GM13976 (cell line): ENCODE data around the gene PARG.
"Not testable (repeated sequence)": the region's sequence is repeated elsewhere in the genome, so short reads cannot be mapped to it uniquely, and the experiment has no call there.

Experiments
- DNase-seq: peaks from one replicate; pipeline ENCODE4 v3.0.0; 2012; ENCODE audit warnings: low spot score
- CTCF ChIP-seq: IDR thresholded peaks from 2 replicates; pipeline ENCODE4 v1.5.1; 2012; ENCODE audit warnings: borderline replicate concordance, mild to moderate bottlenecking; ENCODE audit not compliant: insufficient read depth; ENCODE audit errors: extremely low read depth, missing control alignments, control extremely low read depth
- in situ Hi-C: fragments of 300-500 bp; cut with MboI; formaldehyde crosslinking; loops from one replicate; pipeline ENCODE4 v1.12.0; 2022; ENCODE audit warnings: low sequenced_read_pairs, mixed read lengths, inconsistent platforms; ENCODE audit not compliant: unreplicated experiment

The PARG gene

DNA sequence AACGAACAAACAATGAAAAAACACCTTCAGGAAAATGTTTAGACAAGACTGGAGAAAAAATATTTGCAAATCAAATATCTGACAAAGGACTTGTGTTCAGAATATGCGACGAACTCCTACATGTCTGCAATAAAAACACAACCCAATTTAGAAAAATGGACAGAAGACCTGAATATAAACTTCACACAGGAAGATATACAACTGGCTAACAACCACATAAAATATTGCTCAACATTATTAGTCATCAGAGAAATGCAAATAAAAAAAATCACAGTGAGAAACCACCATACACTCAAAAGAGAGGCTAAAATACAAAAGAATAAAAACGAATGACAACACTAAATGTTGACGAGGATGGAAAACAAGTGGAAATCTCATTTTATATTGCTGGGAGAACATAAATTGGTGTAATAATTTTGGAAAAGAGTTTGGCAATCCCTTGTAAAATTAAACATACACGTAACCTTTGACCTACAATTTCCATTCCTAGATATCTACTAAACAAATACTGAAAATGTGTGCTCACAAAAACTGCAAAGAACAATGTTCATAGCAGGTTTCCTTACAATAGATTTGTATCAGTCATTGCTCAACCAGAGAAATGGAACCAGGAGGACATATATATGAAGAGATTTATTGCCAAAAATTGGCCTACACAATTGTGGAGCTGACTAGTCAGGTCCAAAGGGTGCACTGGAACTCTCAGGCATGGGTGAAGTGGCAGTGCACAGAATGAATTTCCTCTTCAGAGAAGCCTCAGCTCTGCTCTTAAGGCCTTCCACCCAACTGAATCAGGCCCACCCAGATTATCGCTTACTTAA is 96.8 kb downstream of the PARG start:
- in situ Hi-C loops, result no loop called here
- TF ChIP-seq CTCF, result no peak
- no peak for DNase-seq

GRCh38 chr10:49842333-49842628 is 99.5 kb downstream of the PARG start:
- DNase-seq, in situ Hi-C loops: not testable (repeated sequence)

DNA sequence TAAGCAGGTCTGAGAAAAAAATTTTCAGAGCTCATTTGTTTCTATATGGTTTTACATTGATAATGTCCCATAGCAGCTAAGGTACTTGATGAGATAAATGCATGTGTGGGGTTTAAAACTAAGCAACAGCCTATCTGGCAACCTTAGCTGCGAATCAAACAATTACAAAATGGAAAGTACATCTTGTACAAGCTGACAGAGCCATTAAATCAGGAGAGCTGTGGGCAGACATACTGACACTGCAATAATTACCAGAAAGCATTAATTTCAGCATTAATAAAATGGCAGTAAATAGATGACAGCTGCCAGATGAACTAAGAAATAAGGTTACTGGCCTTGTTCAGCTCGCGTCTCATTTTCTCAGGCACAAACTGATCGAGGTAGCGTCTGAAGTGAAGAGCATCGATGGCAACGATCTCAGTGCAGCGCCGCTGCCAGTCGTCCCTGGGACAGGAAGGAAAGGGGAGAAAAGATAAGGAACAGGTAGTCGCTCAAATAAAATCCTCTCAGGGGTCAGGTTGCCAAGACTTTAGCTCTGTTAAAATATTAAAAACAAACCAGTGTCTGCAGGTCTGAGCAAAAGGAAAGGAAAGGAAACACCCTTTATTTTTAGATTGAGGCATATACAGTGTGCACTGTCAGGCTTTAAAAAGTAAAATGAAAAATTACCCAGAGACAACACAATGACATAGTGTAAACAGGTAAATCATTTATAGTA is 100.1 kb downstream of the PARG start:
- no peak for DNase-seq
- TF ChIP-seq CTCF, result no peak
- in situ Hi-C loops, result no loop called here

GRCh38 chr10:49837685-49838084 is 104.1 kb downstream of the PARG start:
- DNase-seq, result no peak
- TF ChIP-seq CTCF, result no peak
- in situ Hi-C loops, result no loop called here

DNA sequence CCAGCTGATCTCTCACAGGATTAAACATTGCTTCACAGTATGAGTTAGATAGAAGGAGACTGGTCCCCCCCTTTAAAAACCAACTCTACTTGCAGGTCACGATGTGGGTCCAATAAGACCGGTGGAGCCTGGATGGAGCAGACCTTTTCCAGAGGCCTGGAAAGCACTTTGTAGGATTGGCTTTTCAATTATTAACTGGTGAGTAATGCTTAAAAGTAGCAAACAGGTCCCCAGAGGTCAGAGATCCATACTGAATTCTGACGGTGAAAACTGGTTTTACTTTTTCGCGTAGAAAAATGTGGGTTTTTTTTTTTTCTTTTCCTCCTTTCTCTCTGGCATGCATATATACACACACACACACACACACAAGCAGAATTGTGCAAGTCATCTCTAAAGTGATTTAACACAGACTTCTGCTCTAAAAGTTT is 104.8 kb downstream of the PARG start:
- no peak for TF ChIP-seq CTCF
- in situ Hi-C loops, result no loop called here

GRCh38 chr10:49834976-49835375 is 106.9 kb downstream of the PARG start:
- no peak for DNase-seq
- in situ Hi-C loops, result no loop called here
- no peak for TF ChIP-seq CTCF

More for the DNA sequence above, 104.8 kb downstream of the PARG start:
- DNase-seq, result no peak

- no peak for TF ChIP-seq CTCF
- in situ Hi-C loops, result no loop called here
- DNase-seq, result no peak
These were observed 107.6 kb downstream of the PARG start for GRCh38 chr10:49834201-49834600.
